ENCODE results near the gene ZNF428.
"Not testable (repeated sequence)": the region's sequence is repeated elsewhere in the genome, so short reads cannot be mapped to it uniquely, and the experiment has no call there.

Gene ZNF428

GRCh38 chr19:43619262-43620060, at the start of gene ZNF428:
Gene ZNF428 (minus strand): TSS chr19:43619629. CDS start chr19:43614304, 5,325 bp downstream.
- peak; percentile 84 for DNase-seq (ENCODE audit: low read depth)

GRCh38 chr19:43668406-43669109, 49.1 kb upstream of the ZNF428 start:
- peak; percentile 94 for DNase-seq (ENCODE audit: low read depth)

GRCh38 chr19:43667876-43668405, 48.5 kb upstream of the ZNF428 start:
- no peak for DNase-seq (ENCODE audit: low read depth)

- no peak for DNase-seq (ENCODE audit: low read depth)
These were observed 47.9 kb upstream of the ZNF428 start for GRCh38 chr19:43667126-43667875.

- DNase-seq (ENCODE audit: low read depth): no peak
These were observed 44.6 kb upstream of the ZNF428 start for GRCh38 chr19:43664018-43664417.

- no peak for DNase-seq (ENCODE audit: low read depth)
These were observed 43.1 kb upstream of the ZNF428 start for GRCh38 chr19:43662487-43662886.

- no peak for DNase-seq (ENCODE audit: low read depth)
These were observed 41.5 kb upstream of the ZNF428 start for GRCh38 chr19:43660971-43661360.

- no peak for DNase-seq (ENCODE audit: low read depth)
These were observed 41.0 kb upstream of the ZNF428 start for GRCh38 chr19:43660301-43660970.

- DNase-seq (ENCODE audit: low read depth): no peak
These were observed 39.1 kb upstream of the ZNF428 start for GRCh38 chr19:43658494-43658893.

- no peak for DNase-seq (ENCODE audit: low read depth)
These were observed 38.6 kb upstream of the ZNF428 start for GRCh38 chr19:43658001-43658400.

- DNase-seq (ENCODE audit: low read depth): no peak
These were observed 37.0 kb upstream of the ZNF428 start for GRCh38 chr19:43656436-43656835.

- no peak for DNase-seq (ENCODE audit: low read depth)
These were observed 33.1 kb upstream of the ZNF428 start for GRCh38 chr19:43652546-43652874.

GRCh38 chr19:43651758-43652545, 32.5 kb upstream of the ZNF428 start:
- DNase-seq (ENCODE audit: low read depth): peak; percentile 21

- DNase-seq (ENCODE audit: low read depth): not testable (repeated sequence)
These were observed 30.8 kb upstream of the ZNF428 start for GRCh38 chr19:43650276-43650675.

- no peak for DNase-seq (ENCODE audit: low read depth)
These were observed 30.1 kb upstream of the ZNF428 start for GRCh38 chr19:43649514-43649913.

- no peak for DNase-seq (ENCODE audit: low read depth)
These were observed 29.2 kb upstream of the ZNF428 start for GRCh38 chr19:43648633-43649032.

GRCh38 chr19:43644181-43644580, 24.8 kb upstream of the ZNF428 start:
- no peak for DNase-seq (ENCODE audit: low read depth)

GRCh38 chr19:43643326-43643725, 23.9 kb upstream of the ZNF428 start:
- no peak for DNase-seq (ENCODE audit: low read depth)

GRCh38 chr19:43642531-43642930, 23.1 kb upstream of the ZNF428 start:
- DNase-seq (ENCODE audit: low read depth): no peak

GRCh38 chr19:43641333-43641732, 21.9 kb upstream of the ZNF428 start:
- no peak for DNase-seq (ENCODE audit: low read depth)

GRCh38 chr19:43640424-43640757, 21.0 kb upstream of the ZNF428 start:
- DNase-seq (ENCODE audit: low read depth): no peak

All from stimulated activated CD4-positive, alpha-beta T cell treated with anti-CD3 and anti-CD28 coated beads, Interleukin-2, amount 100 ng/mL, for 4 hours (primary cell).